HG02943 (cell line): Measurements from ENCODE around the gene PAPPA.

Experiments used
- ATAC-seq: cut with Tn5 transposase; IDR thresholded peaks from one replicate; pipeline ENCODE4 v1.9.1; 2021; ENCODE audit warnings: mild to moderate bottlenecking, low read depth, moderate library complexity; ENCODE audit not compliant: unreplicated experiment

Gene PAPPA

DNA sequence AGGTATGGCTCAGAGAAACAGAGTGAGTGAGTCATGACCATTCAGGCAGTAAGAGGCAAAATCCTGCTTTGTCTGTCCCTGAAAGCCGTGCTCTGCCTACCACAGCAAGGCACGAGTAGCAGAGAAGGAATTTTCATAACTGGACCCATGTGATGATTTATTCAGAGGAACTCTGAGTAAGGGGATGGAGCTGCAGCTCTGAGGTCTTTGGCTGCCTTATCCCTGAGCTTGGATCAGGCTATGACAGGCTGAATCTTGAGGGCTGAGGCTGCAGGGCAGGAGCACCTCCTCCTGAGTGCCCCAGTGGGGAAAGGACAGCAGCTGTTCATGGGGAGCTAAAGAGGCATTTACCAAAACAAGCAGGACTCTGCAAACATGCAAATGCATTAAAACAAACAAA lies 183.4 kb downstream of the PAPPA start:
- ATAC-seq: no peak

GRCh38 chr9:116340270-116340669 lies 186.7 kb downstream of the PAPPA start:
- no peak for ATAC-seq

GRCh38 chr9:116342061-116342460 lies 188.5 kb downstream of the PAPPA start:
- ATAC-seq: no peak

DNA sequence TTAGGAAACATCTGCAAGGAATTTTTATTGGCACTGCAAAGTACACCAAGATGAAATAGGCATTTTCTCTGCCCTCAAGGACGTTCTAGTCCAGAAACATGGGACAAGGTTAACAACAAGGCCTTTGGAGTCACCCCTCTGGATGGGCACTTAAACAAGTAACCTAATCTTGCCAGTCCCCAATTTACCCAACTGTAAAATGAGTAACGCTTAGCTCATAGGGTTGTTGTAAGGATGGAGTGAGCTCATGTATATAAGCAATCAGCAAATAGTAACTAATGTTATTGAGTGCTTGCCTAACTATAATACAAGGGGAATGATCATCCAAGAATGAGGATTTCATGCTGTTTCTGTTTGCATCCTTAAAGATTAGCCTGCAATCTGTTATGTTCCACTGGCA lies 189.3 kb downstream of the PAPPA start:
- ATAC-seq: no peak

DNA sequence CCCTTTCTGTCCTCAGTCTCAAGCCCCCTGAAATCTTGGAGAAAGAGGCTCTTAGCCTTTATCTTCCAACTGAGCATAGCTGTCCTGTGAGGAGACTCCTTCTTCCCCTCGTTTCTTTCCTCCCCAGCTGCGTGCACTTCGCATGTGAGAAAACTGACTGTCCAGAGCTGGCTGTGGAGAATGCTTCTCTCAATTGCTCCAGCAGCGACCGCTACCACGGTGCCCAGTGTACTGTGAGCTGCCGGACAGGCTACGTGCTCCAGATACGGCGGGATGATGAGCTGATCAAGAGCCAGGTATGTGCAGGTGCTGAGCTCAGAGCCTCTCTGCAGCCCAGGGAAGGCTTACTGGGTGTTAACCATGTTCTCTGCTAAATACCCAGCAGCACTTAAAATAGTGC lies 190.8 kb downstream of the PAPPA start:
- ATAC-seq: no peak

DNA sequence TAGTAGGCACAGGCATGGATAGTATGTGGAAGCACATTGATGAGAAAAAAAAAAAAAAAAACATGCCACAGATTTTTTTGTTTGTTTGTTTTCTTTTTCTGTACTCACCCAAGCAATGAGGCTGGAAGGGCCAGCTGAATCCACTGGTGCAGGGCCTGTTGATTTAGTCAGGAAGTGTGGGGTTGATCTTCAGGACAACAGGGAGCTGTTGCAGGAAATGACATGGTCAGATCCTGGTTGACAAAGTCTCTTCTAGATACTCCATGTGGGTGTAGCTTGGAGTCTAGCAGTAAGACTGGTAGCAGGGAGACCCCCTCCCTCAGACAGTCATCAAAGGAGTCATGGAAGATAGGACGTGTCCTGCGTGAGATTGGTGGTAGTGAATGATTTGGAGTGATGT lies 191.8 kb downstream of the PAPPA start:
- ATAC-seq: no peak

- ATAC-seq: no peak
Measured at GRCh38 chr9:116345817-116346216, 192.2 kb downstream of the PAPPA start.

DNA sequence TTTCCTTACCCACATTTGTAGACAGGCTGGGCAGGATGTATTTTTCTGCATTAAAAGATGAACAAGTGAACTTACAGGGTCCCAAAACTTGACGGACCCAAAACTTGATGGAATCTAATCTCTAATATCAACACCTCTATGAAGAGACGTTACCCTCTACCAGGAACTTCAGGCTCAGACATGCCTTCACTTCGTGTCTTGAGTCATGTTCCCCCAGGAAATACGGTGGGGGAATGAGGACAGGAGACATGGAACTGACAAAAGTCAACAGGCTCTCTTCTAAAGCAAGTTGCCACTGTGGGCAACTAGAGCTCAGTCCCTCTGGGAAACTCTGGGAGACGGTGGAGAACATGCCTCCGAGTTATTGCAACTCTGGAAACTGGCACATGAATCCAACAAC lies 196.1 kb downstream of the PAPPA start:
- no peak for ATAC-seq

- ATAC-seq: no peak
Measured at GRCh38 chr9:116350213-116350612, 196.6 kb downstream of the PAPPA start.

DNA sequence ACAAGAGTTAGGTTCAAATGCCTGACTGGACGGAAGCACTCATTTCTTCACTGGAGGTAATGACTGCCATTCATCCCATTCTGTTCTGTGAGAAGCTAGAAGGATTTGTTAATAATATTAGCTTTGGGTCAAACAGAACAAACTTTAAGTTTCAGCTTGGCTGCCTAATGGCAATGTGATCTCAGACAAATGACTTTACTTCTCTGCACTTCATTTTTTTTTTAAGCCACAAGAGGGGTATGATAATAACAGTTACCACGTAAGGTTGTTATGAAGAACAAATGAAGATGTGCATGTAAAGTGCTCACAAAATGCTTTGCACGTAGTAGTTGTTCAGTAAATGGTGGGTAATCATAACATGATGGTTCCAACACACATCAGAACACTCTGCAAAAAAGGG lies 199.4 kb downstream of the PAPPA start:
- ATAC-seq: no peak

GRCh38 chr9:116355153-116355921 lies 201.7 kb downstream of the PAPPA start:
- no peak for ATAC-seq

DNA sequence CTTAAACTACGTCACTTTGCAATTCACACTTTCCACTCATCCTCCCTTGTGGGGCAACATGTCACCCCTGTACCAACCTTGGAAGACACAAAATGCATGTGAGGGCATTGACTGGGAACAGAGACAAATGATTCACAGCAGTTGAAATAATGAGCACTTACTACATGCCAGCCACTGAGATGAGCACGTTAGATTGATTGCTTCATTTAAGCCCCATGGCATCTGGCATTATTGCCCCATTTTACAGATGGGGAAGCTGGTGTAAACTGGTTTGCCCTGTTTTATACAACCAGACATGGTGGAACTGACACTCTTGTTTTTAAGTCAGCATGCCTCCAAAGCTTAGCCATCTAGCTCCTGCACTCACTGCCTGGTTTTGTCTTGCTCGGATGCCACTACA lies 204.7 kb downstream of the PAPPA start:
- no peak for ATAC-seq

- ATAC-seq: no peak
Measured at GRCh38 chr9:116360016-116360415, 206.4 kb downstream of the PAPPA start.

- no peak for ATAC-seq
Measured at GRCh38 chr9:116360989-116361388, 207.4 kb downstream of the PAPPA start.

DNA sequence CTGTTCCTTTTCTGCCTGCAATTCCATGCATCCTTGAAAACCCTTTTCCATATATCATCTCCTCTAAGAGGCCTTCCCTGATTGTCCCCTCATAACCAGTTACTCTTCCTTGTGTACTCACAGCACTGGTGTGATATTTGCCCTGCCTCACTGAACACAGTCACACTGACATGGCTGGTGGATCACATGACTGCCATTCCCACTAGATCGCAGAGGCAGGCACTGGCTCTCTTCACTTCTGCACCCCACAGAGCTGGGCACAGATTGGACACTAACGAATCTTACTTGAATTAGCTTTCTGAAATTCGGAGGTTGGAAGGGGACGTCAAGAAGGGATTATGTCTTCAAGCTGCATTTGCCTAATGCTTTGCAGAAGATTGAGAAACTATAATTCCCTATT lies 208.0 kb downstream of the PAPPA start:
- no peak for ATAC-seq

DNA sequence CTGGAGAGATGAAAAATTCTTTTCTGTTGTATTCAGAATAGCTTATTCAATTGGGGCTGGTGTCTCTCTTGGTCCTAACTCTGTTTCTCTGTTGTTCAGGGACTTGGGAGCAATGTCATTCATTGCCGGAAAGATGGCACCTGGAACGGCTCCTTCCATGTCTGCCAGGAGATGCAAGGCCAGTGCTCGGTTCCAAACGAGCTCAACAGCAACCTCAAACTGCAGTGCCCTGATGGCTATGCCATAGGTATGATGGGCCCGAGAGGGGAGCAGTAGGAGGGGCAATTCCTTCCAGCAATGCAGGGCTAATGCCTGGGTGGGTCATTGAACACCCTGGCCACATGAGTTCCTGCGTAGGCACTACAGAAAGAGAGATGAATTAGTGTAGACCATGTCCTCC lies 208.9 kb downstream of the PAPPA start:
- no peak for ATAC-seq

- ATAC-seq: no peak
Measured at GRCh38 chr9:116365056-116365471, 211.5 kb downstream of the PAPPA start.

- ATAC-seq: no peak
Measured at GRCh38 chr9:116366241-116366640, 212.7 kb downstream of the PAPPA start.

- no peak for ATAC-seq
Measured at GRCh38 chr9:116368680-116369079, 215.1 kb downstream of the PAPPA start.

DNA sequence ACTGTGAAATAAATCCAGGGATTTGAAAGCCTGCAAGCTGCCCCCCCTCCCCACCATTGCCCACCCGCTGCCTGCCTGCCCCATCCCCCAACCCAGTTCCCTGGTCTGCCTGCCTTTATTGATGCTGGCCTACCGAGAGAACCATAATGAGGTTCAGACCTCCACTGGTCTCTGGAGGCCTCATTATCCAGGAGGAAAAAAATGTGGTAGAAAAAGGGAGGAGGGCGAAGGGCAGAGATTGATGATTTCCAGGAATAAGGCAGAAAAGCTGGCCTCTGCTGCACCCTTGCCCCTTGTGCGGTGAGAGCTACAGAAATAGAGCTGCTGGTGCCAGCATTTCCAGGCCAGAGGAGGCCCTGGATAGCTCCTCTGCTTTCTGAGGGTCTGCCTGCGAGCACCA lies 216.1 kb downstream of the PAPPA start:
- ATAC-seq: no peak

- no peak for ATAC-seq
Measured at GRCh38 chr9:116370556-116370955, 217.0 kb downstream of the PAPPA start.

- ATAC-seq: no peak
Measured at GRCh38 chr9:116372081-116372673, 218.6 kb downstream of the PAPPA start.
